Muscle of arm (tissue), 12 donors: ENCODE results near the gene TCF7L2. TPM values are rescaled to one million over a fixed set of nuclear protein-coding genes. Genes with fewer than 3 reads are reported as not detected.
"Not testable (repeated sequence)": the region's sequence is repeated elsewhere in the genome, so short reads cannot be mapped to it uniquely, and the experiment has no call there.

Experiments used
- DNase-seq: peaks from one replicate; pipeline ENCODE4 v3.0.0-alpha.2; 2013
- polyA plus RNA-seq, 12 donors: library from polyadenylated mRNA; unstranded; fragments of 120-200 nt; gene quantifications; one replicate each; pipeline ENCODE4 v1.2.1, GENCODE V29; 2013; ENCODE audit not compliant: insufficient read length in 12 of 12

TCF7L2 gene
- polyA plus RNA-seq, 12 donors = 37.6 to 122 (median 51.4) TPM; not detected in 1

DNA sequence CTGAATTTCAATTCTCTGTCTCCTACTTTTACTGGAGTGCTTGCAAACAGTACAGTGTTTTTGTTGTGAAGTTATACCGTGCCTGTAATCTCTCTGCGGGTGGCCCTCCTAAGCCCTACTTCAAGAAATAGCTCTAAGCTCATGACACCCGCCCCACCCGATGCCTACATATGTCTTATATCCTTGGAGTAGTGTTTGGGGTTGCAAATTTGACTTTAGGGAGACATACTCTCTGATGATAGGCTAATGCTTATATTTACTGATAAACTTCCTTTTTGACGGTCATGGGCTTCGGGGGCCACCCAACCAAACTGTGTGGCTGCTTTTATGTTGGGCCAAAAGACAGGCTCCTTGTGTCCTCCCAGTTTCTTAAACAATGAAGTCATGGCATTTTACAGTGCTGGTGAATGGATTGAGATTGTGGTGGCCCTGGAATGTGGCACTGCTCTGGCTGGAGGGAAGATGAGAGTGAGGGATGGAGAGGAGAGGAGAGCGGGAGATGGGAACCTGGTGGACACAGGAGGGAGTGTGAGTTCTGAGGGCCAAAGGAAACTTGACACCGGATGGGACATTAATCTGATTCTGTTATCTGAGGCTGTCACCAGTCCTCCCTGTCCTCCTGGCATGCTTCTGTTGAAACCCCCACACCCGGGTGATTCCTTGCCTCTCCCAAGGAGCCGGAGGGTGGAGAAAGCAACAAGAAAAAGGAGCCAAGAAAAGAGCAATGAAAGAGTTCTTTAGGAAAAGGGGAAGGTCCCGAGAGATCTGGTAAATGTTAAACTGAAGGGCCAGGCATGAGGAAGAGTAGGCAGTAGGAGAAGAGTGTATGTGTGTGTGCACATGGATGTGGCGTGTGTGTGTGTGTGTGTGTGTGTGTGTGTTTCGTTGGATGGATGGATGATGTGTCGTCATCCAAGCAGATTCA is 113.3 kb downstream of the TCF7L2 start:
- DNase-seq = no peak

DNA sequence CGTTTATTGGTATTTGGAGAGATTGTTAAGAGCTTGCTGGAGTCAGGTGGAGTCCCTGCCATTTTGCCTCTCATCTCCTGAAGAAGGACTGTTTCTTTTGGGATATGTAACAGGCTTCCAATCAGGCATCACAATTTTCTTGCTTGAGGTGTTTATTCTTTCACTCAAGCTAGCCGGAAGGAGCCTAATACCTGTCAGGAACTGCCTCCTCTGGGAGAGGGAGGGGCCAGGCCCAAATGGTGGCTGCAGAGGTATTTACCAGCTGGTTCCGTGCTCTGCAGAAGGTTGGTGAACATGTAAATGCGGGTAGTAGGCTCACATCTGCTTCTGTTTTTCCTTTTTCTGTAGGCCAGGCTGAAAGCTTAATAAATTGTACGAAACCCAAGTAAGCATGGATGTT is 114.0 kb downstream of the TCF7L2 start:
- DNase-seq = no peak

DNA sequence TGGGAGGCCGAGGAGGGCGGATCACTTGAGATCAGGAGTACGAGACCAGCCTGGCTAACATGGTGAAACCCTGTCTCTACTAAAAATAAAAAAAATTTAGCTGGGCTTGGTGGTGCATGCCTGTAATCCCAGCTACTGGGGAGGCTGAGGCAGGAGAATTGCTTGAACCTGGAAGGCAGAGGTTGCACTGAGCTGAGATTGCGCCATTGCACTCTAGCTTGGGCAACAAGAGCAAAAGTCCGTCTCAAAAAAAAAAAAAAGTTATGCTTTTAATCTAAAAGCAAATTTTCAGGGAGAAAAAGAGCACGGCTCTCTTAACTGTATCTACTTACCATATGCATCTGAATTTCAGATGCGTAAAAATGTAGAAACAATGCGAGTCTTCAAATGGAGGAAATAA is 116.1 kb downstream of the TCF7L2 start:
- DNase-seq = not testable (repeated sequence)

DNA sequence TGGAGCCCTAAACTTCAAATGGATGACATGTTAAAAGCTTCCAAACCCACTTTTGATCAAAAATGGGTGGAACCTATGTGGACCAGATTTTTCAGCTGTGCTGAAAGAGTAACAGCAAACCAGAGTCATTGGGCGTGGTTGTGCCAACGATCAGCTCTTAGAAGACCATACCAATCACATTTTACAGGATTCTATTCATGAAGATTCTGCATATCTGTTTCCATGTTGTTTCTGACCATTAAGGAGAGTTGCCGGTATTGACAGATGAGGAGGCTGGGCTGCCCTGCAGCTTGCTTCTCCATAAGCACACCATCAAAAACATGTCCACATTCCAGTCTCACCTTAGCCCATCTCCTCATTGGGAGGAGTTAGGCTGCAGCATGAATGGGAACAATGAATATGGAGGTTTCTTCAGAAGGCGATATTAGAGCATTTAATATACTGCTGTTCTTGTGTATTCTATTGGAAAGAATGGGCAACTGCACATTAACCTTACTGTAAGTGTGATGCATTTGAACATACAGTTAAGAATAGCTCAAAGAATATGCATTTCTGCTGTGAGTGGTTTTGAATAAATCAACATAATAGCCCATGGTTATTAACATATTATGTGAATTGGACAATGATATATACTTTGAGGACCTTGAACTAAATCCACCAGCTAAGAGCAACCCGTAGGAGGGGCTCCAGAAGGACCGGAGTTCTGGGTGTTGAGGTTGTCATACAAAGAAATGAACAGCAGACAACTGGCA is 116.7 kb downstream of the TCF7L2 start:
- DNase-seq = no peak

DNA sequence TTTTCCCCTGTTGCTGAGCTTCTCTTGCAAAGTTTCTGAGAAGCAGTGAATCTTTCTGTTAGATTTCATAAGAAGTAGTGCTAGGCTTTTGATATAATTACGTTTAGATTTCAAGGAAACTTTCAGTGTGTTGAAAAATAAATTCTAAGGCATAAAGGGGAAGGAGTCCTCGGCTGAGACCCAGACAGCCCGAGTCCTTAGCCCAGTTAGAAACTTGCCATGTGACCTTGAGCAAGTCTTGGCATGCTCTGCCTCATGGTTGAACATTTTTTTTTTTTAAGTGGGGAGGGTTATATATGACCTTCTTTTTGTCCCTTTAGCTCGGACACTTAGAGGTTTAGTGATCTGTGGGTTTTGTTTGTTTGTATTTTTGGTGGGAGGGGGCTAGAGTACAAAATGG is 117.5 kb downstream of the TCF7L2 start:
- DNase-seq = no peak

DNA sequence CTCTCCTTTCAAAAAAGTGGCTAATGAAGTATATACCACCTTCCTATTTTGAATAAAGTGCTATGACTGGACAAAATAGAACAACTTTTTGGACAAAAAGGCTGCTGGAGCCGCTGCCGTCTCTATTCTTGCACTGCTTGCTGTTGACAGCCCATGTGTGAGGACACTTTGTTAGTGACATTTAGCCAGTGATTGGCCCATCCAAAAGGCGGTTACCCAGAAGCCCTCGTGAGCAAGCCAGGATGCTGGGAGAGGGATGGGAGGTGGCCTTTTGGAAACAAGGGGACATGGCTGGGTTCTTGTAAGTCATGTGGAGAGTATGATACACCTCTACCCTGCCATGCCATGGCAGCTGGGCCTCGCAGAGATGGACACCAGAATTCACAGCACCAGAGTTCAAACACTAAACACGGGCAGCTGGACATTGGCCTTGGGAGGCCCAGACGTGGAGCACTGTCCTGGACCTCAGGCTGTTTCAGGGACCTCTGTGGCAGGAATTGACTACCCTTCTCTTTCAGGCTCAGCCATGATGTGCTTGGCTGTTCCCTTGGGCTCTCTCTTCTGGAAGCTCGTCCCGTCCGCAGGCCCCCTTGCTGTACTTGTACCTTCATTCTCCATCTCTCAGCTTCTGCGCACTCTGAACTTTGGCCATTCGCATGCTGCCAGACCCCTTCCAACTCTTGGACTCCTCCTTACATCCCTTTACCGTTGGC is 118.3 kb downstream of the TCF7L2 start:
- DNase-seq = no peak

DNA sequence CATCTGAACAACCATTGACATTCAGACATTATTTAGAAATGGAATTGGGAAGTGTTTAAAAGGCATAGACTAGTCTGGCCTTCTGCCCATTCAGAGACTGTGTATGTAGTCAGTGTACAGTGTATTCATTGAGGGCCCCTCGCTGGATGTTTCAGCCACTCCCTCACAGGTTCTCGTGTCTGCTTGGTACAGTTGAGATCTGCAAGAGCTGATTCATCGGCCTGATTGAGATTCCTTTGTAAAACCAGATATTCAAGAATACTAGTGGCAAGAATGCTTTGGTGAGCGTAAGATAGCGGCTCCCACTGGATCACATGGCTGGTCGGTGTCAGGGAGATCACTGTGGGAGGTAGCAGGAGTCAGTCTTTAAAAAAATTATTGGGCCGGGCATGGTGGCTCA is 119.5 kb downstream of the TCF7L2 start:
- DNase-seq = no peak

DNA sequence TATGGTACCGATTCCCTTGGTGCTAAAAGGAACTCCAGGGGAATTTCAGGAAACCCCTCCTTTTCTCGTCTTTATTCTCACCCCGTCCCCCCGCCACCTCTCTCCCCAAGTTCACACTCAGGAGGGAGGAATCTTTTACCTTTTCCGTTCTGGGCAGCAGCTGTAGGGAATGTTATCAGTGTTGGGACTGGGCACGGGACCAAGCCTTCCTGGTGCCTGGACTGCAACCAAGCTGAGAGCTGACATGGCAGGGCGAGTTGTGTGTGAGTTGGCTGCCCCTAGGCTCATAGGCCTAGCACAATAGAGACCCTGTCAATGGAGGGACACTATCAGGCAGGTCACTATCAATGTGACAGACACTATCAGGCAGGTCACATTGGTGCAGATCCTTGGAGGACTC is 121.4 kb downstream of the TCF7L2 start:
- DNase-seq = no peak

DNA sequence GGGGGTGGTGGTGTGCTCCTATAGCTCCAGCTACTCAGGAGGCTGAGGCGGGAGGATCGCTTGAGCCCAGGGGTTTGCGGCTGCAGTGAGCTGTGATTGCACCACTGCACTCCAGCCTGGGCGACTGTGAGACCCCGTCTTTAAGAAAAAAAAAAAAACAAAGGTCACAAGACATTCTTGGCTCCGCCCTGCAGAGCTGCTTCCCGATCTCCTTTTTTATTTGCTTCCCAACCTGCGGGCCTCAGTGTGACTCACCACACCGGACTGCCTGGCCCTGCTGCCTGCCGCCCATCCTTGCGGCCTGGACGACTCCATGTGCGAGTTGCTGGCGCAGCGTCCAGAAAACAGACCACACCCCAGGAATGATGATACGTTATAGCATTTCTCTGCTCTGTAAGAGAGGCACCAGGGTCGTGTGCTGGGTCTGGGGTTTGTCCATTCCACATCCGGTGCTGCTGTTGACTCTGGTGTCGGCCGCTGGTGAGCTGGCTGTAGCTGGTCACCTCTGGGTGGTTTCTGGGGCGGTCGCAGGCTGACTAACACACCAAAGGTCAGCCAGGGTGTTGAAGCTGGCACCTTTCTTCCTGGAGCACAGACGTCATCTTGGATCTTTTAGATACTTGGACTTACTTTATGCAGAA is 123.6 kb downstream of the TCF7L2 start:
- DNase-seq = no peak

DNA sequence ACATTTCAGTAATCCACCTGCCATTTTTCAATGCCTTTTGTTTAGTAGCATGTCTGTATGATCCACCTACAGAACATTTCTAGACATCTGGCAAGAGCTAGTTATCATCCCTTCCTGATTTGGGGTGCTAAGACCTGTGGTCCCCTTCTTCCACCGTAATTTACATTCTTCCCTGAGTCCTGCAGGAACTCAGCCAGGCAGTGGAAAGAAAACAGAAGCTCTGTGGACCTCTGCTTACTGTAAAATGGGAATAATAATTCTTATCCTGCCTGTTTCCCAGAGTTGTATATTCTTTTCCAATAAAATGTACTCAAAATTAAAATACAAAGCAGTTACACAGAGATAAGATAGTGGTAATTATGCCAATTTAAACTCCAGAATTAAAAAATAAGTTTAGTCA is 126.9 kb downstream of the TCF7L2 start:
- no peak for DNase-seq

DNA sequence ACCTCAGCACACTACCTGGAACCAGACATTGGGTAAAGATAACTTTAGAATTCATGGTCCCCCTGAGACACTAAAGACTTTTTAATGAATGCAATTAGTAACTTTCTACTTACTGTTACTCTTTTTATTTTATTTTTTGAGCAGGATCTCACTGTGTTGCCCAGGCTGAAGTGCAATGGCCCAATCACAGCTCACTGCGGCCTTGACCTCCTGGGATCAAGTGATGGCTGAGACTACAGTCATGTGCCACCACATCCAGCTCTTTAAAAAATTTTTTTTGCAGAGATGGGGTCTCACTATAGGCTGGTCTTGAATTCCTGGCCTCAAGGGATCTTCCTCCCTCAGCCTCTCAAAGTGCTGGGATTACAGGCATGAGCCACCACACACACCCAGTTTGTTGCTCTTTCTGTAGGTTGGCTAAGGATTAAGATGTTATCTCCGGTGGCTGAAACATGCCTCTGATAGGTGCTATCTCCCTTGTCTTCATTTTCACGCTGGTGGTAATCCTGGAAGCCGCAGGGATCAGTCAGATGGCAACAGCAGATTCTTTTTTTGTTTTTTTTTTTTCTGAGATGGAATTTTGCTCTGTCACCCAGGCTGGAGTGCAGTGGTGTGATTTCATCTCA is 128.3 kb downstream of the TCF7L2 start:
- no peak for DNase-seq

DNA sequence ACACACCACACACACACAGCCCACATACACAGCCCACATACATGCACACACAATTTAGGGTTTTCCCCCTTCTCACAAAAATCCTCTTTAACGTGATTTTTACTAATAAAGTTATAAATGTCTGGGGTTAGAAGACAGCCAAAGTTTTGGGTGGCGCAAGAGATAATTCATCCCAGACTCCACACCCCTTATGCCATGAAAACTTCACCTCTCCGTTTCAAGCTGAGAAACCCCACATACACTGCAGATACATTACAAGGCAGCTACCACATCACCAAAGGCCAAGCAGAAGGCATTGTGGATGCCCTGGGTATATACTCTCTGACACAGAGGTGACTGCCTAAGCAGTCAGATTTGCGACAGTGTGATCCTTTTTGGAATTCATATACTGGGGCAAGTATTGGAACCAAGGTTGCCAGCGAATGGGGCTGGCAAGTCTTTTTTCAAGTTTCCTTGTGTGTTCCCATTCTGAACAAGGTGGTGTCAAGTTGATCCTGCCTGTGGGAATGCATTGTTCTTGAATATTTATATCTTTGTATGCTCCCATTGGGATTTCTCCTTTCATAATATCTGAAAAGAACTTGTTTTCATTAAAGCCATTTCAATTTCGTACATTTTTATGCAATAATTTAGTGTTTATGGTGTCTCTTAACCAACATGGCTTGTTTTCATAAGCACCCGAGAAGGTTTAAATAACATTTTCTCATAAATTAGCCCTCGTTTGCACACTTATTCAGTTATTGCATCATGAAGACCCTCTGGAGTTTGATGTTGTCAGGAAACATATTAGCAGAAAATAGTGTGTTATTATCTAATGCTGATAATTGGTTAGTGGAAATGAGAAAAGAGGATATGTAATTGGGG is 130.2 kb downstream of the TCF7L2 start:
- DNase-seq = no peak

DNA sequence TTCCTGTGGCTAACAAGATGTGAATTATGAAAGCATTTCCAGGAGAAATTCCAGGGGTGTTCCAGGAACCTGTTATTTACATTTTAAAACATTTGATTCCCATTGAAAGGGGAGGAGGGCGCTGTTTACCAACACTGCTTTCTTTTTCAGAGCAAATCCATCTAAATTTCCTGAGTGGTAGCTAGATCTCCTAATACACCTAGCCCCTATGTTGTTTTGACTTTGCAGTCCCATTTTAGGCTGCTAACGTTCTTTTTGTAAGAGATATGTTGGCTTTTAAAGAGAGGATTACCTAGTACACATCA is 130.8 kb downstream of the TCF7L2 start:
- DNase-seq = no peak

DNA sequence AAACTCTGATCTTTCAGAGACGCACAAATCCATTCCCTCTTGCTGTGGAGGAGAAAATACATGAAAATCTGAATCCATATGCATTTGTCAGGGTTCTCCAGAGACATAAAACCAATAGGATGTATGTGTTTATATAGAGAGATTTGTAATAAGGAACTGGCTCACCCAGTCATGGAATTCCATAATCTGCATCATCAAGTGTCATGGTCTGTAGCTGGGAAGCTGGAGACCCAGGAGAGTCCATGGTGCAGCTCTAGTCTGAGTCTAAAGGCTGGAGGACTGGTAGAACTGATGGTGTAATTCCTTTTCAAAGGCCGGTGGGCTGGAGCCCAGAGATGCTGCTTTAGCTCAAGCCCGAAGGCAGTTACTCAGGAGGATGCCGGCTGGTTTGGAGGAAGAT is 134.0 kb downstream of the TCF7L2 start:
- no peak for DNase-seq

DNA sequence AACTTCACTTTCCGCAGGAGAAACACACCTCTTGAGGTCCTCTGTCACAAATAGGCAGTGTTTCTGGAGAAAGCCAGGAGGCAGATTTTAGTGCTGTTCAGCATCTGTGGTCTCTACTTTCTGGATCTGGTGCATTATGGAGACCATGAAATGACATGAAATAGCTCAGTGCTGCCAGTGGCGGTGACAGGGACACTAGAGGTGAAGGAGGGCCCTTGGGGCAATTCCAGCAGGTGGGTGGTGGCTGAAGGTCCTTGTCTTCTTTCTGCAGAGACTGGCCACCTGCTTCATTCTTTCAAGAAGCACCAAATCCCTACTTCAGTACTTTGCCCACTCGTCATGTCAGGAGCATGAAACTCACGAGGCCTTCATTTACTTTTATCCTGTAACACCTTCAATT is 135.7 kb downstream of the TCF7L2 start:
- DNase-seq = no peak

DNA sequence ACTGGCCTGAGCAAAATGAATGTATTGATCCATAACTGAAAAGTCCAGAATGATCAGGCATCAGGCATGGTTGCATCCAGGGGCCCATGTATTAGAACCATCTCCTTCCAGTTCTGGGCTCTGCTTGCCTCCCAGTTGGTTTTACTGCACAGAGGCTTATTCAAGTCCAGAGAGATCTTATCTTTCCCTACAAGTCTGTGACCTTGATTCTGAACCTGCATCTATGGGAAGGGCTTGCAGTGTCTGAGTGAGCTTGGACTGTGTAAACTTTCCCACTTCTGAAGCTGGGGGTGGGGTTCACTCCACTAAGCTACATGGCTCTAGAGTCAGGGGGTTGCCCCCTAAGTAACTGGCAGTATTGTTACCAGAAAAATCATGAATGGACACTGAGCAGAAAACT is 136.2 kb downstream of the TCF7L2 start:
- DNase-seq = no peak

DNA sequence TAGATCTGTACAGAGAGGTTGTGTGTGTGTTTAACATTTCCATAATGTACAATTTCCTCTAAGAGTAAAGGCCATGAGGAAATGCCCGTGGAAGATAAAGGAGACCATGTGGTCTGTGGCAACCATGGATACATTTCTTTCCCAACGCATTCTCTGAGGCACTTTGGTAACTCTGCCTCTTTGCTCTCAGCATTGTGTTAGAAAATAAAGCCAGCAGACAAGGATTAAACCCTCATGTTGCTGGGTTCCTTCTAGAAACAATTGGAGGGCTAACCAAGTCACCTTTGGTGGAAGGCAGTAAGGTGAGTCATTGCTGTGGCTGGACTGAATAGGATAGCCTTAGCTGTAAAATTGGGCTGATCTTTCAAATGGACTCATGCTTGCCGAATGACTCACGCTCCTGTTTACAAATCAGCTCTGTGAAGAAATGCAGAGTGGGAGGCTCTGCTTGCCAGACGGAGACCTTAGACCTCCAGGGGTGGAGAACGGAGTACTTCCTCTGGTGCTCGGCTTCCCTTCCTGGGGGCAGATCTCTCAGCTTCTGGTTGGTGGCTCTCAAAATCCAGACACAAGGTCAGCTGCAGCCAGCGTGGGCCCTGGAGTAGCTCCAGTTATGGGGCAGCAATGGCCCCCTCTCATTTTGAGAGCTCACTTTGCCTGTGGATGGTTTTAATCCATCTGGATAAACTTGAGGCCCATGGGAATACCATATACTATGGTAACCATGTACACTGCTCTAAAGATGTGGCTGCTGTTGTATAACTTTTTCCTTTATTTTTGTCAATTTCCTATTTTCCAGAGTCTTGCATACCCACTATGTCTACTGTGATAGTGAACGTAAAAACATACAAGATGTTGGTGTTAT is 137.3 kb downstream of the TCF7L2 start:
- DNase-seq = no peak

DNA sequence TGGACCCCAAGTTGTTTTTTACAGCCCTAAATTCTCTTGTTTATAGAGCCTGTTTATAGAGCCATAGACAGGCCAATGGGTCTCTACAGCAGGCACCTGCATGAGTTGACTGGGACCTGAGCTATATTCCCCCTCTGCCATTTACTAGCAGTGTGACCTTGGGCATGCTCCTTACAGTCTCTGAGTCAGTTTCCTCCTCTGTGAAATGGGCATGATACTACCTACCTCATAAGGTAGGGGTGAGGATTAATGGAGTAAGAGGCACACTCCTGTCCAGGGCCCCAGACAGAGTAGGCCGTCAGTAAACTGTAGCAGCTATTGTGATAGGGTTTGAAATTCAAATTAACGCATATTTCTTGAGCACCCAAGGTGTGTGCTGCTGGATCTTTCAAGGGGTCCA is 138.1 kb downstream of the TCF7L2 start:
- DNase-seq = no peak

DNA sequence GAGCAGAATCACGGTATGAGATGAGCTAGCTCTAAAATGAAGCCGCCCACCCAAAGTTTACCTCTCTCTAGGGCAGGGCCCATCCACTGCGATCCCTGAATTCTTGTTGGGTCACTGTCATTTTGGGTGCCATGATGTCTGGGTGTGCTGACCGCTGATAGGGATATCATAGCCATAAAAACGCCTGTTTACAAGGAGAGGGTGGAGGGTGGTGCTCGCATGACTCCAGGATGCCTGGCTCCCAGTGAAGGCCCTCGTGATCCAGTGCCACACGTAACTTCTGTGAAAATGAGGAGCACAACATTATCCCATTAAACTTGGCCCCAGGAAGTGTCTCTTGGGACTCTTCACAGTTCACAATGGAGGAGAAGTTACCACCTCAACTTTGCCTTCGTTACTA is 139.5 kb downstream of the TCF7L2 start:
- no peak for DNase-seq

DNA sequence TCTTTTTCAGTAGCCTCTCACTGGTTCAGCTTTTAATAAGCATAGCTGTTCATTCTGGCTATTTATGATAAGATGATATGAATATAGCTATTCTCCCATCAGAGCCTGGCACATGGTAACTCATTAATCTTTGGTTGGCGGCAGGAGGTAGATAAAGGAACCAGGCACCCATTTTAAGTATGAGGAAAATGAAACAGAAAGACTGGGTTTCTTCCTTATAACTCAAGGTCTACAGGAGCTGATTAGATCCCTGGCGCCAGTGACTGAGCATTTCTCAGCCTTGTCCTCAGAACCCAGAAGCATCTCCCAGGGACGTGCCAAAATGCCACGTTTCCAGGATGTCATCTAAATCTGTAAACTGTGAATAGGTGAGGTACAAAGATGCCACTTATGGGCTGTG is 141.9 kb downstream of the TCF7L2 start:
- no peak for DNase-seq
